Measurements from ENCODE around the gene HAGHL.

- TF ChIP-seq, protein P1, sequence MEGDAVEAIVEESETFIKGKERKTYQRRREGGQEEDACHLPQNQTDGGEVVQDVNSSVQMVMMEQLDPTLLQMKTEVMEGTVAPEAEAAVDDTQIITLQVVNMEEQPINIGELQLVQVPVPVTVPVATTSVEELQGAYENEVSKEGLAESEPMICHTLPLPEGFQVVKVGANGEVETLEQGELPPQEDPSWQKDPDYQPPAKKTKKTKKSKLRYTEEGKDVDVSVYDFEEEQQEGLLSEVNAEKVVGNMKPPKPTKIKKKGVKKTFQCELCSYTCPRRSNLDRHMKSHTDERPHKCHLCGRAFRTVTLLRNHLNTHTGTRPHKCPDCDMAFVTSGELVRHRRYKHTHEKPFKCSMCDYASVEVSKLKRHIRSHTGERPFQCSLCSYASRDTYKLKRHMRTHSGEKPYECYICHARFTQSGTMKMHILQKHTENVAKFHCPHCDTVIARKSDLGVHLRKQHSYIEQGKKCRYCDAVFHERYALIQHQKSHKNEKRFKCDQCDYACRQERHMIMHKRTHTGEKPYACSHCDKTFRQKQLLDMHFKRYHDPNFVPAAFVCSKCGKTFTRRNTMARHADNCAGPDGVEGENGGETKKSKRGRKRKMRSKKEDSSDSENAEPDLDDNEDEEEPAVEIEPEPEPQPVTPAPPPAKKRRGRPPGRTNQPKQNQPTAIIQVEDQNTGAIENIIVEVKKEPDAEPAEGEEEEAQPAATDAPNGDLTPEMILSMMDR (IDR thresholded peaks at IDR 0.05; ENCODE audit: extremely low read depth in 1 of 2, insufficient read depth in 1 of 2, low read depth in 1 of 2, low read length in 2 of 2) = no peak
- TF ChIP-seq MAX (IDR thresholded peaks at IDR 0.05; ENCODE audit: insufficient read depth, insufficient read length) = no peak
Measured at GRCh38 chr16:772959-773358, 46.1 kb downstream of the HAGHL start.
